Activated CD8-positive, alpha-beta memory T cell treated with anti-CD3 and anti-CD28 coated beads, Interleukin-2, amount 50 U/mL, for 1 hour (primary cell): Measurements from ENCODE around the gene KDM4C.
"Not testable (repeated sequence)": the region's sequence is repeated elsewhere in the genome, so short reads cannot be mapped to it uniquely, and the experiment has no call there.

Experiments used
- DNase-seq: peaks from one replicate; pipeline ENCODE4 v3.0.0-alpha.2; 2020; ENCODE audit errors: extremely low read depth

Gene KDM4C

GRCh38 chr9:6973762-6974161 is 216.0 kb downstream of the KDM4C start:
- no peak for DNase-seq

- DNase-seq: no peak
These were observed 217.4 kb downstream of the KDM4C start for GRCh38 chr9:6975198-6975597.

- no peak for DNase-seq
These were observed 220.0 kb downstream of the KDM4C start for GRCh38 chr9:6977761-6978160.

GRCh38 chr9:6978591-6978990 is 220.8 kb downstream of the KDM4C start:
- DNase-seq: no peak

- DNase-seq: no peak
These were observed 227.3 kb downstream of the KDM4C start for GRCh38 chr9:6984941-6985578.

GRCh38 chr9:6986141-6986815 is 228.5 kb downstream of the KDM4C start:
- no peak for DNase-seq

GRCh38 chr9:6987381-6987780 is 229.6 kb downstream of the KDM4C start:
- no peak for DNase-seq

GRCh38 chr9:6991418-6991817 is 233.6 kb downstream of the KDM4C start:
- DNase-seq: no peak

GRCh38 chr9:6996061-6996854 is 238.5 kb downstream of the KDM4C start:
- no peak for DNase-seq

GRCh38 chr9:6997330-6997729 is 239.6 kb downstream of the KDM4C start:
- no peak for DNase-seq

GRCh38 chr9:6999794-7000193 is 242.0 kb downstream of the KDM4C start:
- DNase-seq: no peak

GRCh38 chr9:7001571-7001970 is 243.8 kb downstream of the KDM4C start:
- DNase-seq: no peak

GRCh38 chr9:7003861-7004260 is 246.1 kb downstream of the KDM4C start:
- no peak for DNase-seq

- no peak for DNase-seq
These were observed 248.6 kb downstream of the KDM4C start for GRCh38 chr9:7006417-7006816.

GRCh38 chr9:7008411-7008810 is 250.6 kb downstream of the KDM4C start:
- DNase-seq: no peak

- DNase-seq: no peak
These were observed 251.3 kb downstream of the KDM4C start for GRCh38 chr9:7009065-7009464.

GRCh38 chr9:7011395-7012067 is 253.8 kb downstream of the KDM4C start:
- DNase-seq: no peak

- DNase-seq: no peak
These were observed 270.2 kb downstream of the KDM4C start for GRCh38 chr9:7027996-7028395.

GRCh38 chr9:7028591-7028990 is 270.8 kb downstream of the KDM4C start:
- no peak for DNase-seq

GRCh38 chr9:7030943-7031342 is 273.2 kb downstream of the KDM4C start:
- DNase-seq: not testable (repeated sequence)

GRCh38 chr9:7033076-7034045 is 275.6 kb downstream of the KDM4C start:
- DNase-seq: no peak
